ENCODE measurements around the gene PDZD8. TPM values are rescaled to one million over a fixed set of nuclear protein-coding genes. Genes with fewer than 3 reads are reported as not detected.
A peak's percentile ranks its signal among the peaks of the same experiment; 100 is the strongest.

Gene PDZD8
- polyA plus RNA-seq, 2 of the 4 experiments (the other 2 are of a cell fraction): 27.4 to 76.7 TPM

GRCh38 chr10:117365612-117366011 lies 9.6 kb downstream of the PDZD8 start (continued):
- TF ChIP-seq BCL3 (IDR thresholded peaks at IDR 0.05) (peak; percentile 55; the same call in 1 of the 3 replicates), POLR2A (IDR thresholded peaks at IDR 0.05; ENCODE audit: low read length) (no peak), POLR2AphosphoS2 (conservative IDR thresholded peaks at IDR 0.05; ENCODE audit: low read length) (no peak), RNF2 (IDR thresholded peaks at IDR 0.05; ENCODE audit: borderline replicate concordance, low read depth) (no peak), HOXA7 (CRISPR knock-in tag; IDR thresholded peaks at IDR 0.05) (no peak), ZFP36 (IDR thresholded peaks at IDR 0.05; ENCODE audit: borderline replicate concordance, partially characterized antibody) (no peak), E2F6 (IDR thresholded peaks at IDR 0.05; ENCODE audit: borderline replicate concordance, low read depth) (no peak), FOSL2 (IDR thresholded peaks at IDR 0.05) (0 out of 2 replicates have a peak, but pooled peaks have one; percentile 26), FOSL2 (CRISPR knock-in tag; IDR thresholded peaks at IDR 0.05) (peak; percentile 71), NR3C1 (IDR thresholded peaks at IDR 0.05) (no peak), KDM5A (IDR thresholded peaks at IDR 0.05) (no peak), CHD2 (IDR thresholded peaks at IDR 0.05; ENCODE audit: low read length, partially characterized antibody) (no peak), MAFK (IDR thresholded peaks at IDR 0.05; ENCODE audit: partially characterized antibody) (peak; percentile 82), MAX (IDR thresholded peaks at IDR 0.05) (no peak), CEBPB (IDR thresholded peaks at IDR 0.05) (peak; percentile 76 to 85), MYC (IDR thresholded peaks at IDR 0.05; ENCODE audit: borderline replicate concordance, low read length) (no peak), ZSCAN20 (CRISPR knock-in tag; IDR thresholded peaks at IDR 0.05) (no peak), HEYL (CRISPR knock-in tag; IDR thresholded peaks at IDR 0.05) (no peak), EP300 (IDR thresholded peaks at IDR 0.05) (peak; percentile 88 to 93; a peak in 4 of 5 replicates), CHD4 (IDR thresholded peaks at IDR 0.05; ENCODE audit: borderline replicate concordance) (no peak), EHMT2 (IDR thresholded peaks at IDR 0.05; ENCODE audit: low read depth) (no peak), SREBF2 (IDR thresholded peaks at IDR 0.05) (no peak), NFE2L2 (conservative IDR thresholded peaks at IDR 0.05; ENCODE audit: low read length) (no peak), JUN (IDR thresholded peaks at IDR 0.05) (peak; percentile 67 to 88; a peak in 4 of 5 replicates), HES2 (IDR thresholded peaks at IDR 0.05) (peak; percentile 33; the same call in 1 of the 2 replicates)

- TF ChIP-seq HEYL (CRISPR knock-in tag; IDR thresholded peaks at IDR 0.05) (no peak), NFE2L2 (conservative IDR thresholded peaks at IDR 0.05; ENCODE audit: low read length) (no peak), ZFP36 (IDR thresholded peaks at IDR 0.05; ENCODE audit: borderline replicate concordance, partially characterized antibody) (no peak), JUN (IDR thresholded peaks at IDR 0.05) (peak in 1 of 2 experiments; percentile 46; a peak in 2 of 5 replicates), GATA3 (IDR thresholded peaks at IDR 0.05; ENCODE audit: borderline replicate concordance) (peak; percentile 32; the same call in 1 of the 2 replicates), FOSB (CRISPR knock-in tag; IDR thresholded peaks at IDR 0.05) (no peak), CEBPB (IDR thresholded peaks at IDR 0.05) (peak; percentile 87), BCL3 (IDR thresholded peaks at IDR 0.05) (0 out of 3 replicates have a peak, but pooled peaks have one; percentile 34), MAFK (IDR thresholded peaks at IDR 0.05; ENCODE audit: partially characterized antibody) (no peak), SREBF2 (IDR thresholded peaks at IDR 0.05) (no peak)
- Histone ChIP-seq H3K4me1 (peaks cover 86% of the 10 kb centered on the region), H3K27ac (peak overlapping the region; percentile 90 to 92), H3K9me3 (no peaks in the 10 kb centered on the region), H3K4me2 (peak overlapping the region; percentile 92), H3K4me3 (peak overlapping the region; percentile 27)
- 3% methylated on average over 6 of the region's 6 CpGs for WGBS (ENCODE audit: missing lambda C conversion rate)
- ATAC-seq (peak; percentile 48 to 54; a peak in 3 of 6 replicates), FAIRE-seq (peak; percentile 39), DNase-seq (ENCODE audit: low read depth in 1 of 2, low spot score in 1 of 2) (peak in 1 of 2 experiments; percentile 69)
- ChIA-PET CTCF (interaction anchor here (1.3 kb wide), 1 partner anchor 148 kb away, joined by 6 read pairs; no protein-coding TSS in a partner anchor), POLR2A (interaction anchor here (0.7 kb wide), 1 partner anchor 10 kb away, joined by 3 read pairs; no protein-coding TSS in a partner anchor)
Measured at GRCh38 chr10:117364110-117364960, 10.9 kb downstream of the PDZD8 start.

All from A549 (cell line).